Cortex of kidney (tissue), 1 donor: ENCODE results near the gene FNBP1.

Experiments
- DNase-seq: peaks from one replicate; lab custom pipeline; 2025; lab: John Stamatoyannopoulos, UW

Gene FNBP1

DNA sequence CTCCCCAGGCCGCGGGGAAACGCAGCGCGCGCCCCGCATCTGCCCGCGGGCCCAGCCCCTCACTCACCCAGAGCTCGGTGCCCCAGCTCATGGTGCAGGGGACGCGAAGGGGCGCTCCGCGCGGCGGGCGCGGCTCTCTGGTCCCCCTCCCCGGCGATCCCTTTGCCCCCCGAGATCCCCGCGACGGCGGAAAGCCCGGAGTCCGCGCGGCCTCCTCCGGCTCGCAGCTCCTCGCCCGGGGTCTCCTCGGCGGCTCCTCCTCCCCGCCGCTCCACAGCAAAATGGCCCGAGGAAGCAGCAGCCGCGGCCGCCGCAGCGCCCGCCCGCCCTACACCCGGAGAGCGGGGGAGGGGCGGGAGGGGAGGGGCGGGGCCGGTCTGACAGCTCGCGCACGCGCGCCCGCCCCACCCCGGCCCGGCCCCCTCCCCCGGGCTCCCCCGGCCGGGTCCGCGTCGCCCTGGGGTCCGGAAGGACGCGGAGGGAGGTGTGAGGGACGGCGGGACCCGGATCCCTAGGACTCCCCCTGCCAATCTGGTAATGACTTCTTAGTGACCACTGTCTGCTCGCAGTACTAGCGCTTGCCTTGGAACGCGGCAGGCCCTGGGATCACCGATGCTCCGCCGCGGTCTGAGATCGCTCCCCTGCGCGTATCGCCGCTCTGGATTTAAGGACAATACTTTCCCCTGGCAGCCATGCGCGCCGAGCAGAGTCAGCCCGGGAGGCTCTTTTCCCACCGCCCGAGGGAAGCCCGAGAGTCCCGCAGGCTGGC is at the start of gene FNBP1:
Gene FNBP1, minus strand, starts transcription at position 305 of the 769 bp plus-strand sequence. Its CDS starts 214 bp downstream, at position 91.
- DNase-seq, result no peak

DNA sequence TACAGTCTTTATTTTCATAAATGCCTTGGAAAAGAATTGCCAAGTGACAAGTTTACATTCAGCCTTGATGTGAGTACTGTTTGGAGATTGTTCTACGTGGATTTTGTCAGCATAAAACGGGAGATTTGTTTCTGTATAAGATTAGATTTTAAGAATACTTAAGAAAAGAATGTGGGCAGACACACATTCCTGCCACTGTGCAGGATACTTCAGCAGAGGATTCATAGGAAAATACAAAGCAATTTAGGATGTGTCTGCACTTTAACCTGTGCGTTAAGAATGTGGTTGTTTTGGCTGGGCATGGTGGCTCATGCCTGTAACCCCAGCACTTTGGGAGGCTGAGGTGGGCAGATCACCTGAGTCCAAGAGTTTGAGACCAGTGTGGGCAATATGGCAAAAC is 47.9 kb upstream of the FNBP1 start:
- no peak for DNase-seq

GRCh38 chr9:130089141-130089540 is 46.2 kb upstream of the FNBP1 start:
- no peak for DNase-seq

DNA sequence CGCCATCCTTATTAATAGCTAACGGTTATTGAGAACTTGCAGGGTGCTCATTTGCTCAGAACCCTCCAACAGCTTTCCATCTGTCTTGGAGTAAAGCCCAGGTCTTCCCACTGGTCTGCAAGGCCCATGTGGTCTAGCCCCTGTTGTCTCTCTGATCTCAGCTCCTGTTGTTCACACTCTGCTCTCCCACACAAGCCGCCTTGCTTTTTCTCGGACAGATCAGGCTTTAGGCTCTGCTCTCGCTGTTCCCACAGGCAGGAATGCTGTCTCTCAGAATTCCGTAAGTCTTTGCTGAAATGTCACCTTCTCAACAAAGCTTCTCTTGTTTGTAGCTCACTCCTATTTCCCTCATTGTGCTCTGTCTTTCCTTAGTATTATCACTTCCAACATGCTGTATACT is 45.1 kb upstream of the FNBP1 start:
- DNase-seq, result no peak

DNA sequence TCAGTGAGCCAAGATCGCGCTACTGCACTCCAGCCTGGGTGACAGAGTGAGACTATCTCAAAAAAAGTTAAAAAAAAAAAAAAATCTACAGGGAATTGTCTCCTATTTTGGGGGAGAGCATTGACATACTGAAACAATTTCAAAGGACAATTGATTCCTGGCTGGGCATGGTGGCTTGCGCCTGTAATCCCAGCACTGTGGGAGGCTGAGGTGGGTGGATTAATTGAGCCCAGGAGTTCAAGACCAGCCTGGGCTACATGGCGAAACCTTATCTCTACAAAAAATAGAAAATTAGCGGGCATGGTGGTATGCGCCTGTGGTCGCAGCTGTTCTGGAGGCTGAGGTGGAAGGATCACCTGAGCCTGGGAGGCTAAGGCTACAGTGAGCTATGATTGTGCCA is 41.3 kb upstream of the FNBP1 start:
- DNase-seq, result no peak

GRCh38 chr9:130078547-130078946 is 35.6 kb upstream of the FNBP1 start:
- DNase-seq, result no peak

- DNase-seq, result no peak
Observed at GRCh38 chr9:130073373-130073772, 30.4 kb upstream of the FNBP1 start.

GRCh38 chr9:130072515-130073235 is 29.7 kb upstream of the FNBP1 start:
- DNase-seq, result no peak

DNA sequence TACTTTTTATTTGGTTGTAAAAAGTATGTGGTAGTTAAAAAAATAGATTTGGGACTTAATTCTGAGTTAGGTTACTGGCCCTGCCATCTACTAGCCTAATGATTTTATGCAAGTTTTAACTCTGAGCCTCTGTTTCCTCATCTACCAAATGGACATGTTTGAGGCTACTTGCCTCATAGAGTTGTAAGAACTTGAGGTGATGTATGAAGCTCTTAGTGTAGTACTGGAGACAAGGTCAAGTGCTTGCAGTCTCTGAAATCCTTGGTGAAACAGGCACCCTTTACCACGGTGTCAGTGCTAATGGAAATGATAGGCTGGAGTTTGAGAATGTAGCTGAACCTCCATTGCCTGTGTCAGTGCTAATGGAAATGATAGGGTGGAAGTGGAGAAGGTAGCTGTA is 26.1 kb upstream of the FNBP1 start:
- DNase-seq, result no peak

- DNase-seq, result no peak
Observed at GRCh38 chr9:130064621-130065020, 21.6 kb upstream of the FNBP1 start.

DNA sequence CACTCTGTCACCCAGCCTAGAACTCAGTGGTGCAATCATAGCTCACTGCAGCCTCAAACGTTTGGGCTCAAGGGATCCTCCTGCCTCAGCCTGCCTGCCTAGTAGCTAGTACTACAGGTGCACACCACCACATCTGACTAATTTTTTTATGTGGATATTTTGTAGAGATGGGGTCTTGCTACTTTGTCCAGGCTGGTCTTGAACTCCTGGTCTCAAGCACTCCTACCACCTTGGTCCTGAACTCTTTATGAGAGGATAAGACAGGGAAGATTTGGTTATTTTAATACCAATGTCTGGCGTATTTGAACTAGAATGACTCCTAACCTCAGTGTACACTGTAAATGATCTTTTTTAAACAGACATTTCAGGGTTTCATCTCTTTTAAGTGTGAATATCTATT is 19.8 kb upstream of the FNBP1 start:
- DNase-seq, result no peak

- no peak for DNase-seq
Observed at GRCh38 chr9:130060296-130060695, 17.3 kb upstream of the FNBP1 start.

DNA sequence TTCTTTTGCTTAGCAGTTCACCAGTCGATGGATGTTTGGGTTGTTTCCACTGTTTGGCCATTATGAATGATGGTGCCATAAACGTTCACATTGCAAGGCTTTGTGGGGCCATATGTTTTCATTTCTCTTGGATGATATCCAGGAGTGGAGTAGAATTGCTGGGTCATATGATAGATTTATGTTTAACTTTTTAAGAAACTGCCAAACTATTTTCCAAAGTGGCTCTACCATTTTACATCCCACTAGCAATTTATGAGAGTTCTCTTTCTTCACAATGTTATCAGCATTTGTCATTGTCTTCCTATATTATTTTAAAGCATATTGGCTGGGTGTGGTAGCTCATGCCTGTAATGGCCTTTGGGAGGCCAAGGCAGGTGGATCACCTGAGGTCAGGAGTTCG is 15.9 kb upstream of the FNBP1 start:
- no peak for DNase-seq

DNA sequence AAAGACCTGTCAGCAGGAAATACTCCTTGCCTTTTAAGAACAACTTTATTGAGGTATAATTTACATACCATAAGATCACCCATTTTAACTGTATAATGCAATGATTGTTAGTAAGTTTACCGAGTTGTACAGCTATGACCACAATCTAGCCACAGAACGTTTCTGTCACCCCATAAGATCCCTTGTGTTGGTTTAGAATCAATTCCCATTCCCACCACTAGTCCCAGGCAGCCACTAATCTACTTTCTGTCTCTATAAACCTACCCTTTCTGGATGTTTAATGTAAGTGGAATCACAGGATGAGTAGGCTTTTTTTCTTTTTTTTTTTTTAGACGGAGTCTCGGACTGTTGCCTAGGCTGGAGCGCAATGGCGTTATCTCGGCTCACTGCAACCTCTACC is 15.2 kb upstream of the FNBP1 start:
- no peak for DNase-seq

DNA sequence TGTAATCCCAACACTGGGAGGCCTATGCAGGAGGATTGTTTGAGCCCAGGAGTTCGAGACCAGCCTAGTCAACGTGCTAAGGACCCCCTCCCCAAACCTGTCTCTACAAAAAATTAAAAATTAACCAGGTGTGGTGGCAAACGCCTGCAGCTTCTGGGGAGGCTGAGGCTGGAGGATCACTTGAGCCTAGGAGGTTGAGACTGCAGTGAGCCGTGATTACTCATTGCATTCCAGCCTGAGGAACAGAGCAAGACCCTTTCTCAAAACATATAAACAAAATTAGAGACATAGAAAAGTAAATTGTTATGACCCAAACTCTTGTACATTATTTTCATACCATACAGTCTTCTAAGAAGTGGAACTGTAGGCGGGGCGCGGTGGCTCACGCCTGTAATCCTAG is 11.8 kb upstream of the FNBP1 start:
- DNase-seq, result no peak

DNA sequence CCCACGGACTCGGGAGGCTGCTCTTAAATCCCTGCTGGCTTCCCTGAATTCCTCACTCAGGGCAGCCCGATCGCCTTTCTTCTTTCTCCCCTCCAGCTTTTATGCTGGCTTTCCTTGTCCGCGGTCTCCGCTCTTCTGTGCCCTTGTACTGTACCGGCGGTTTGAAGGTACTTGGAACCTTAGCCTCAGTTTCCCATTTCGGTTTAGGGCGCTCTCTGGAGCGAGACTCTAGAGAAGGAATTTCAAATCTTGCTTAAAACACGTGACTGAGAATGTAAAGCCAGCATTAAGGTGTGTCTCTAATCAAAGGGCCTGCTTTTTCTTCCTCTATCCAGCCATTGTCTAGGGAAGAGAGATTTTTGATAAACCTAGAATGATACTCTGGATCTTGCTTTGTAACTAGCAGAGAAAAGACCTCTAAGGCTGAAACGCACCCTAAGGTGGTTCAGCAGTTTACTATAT is 11.4 kb upstream of the FNBP1 start:
- DNase-seq, result no peak

- peak; percentile 38 for DNase-seq
Observed at GRCh38 chr9:130053504-130054324, 10.7 kb upstream of the FNBP1 start, which contains the start of gene GPR107. Gene GPR107, plus strand, starts transcription at chr9:130053906. Its CDS starts 27 bp downstream, at chr9:130053933.

DNA sequence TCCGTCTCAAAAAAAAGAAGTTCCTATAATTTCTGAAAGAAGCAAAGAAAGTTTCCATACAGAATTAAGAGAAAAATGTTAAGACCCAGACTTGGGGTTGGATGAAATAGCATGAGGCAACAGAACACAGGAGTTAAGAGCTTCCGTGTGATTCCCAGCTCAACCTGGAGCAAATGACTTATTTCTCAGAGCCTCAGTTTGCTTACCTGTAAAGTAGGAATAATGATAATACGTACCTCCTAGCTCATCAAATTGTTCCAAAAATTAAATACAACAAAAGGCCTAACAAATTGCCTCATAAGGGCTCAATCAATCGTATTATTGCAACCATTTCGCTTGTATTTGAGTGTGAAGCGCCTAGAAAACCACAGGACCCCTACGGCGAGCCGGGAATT is 10.1 kb upstream of the FNBP1 start:
- no peak for DNase-seq

DNA sequence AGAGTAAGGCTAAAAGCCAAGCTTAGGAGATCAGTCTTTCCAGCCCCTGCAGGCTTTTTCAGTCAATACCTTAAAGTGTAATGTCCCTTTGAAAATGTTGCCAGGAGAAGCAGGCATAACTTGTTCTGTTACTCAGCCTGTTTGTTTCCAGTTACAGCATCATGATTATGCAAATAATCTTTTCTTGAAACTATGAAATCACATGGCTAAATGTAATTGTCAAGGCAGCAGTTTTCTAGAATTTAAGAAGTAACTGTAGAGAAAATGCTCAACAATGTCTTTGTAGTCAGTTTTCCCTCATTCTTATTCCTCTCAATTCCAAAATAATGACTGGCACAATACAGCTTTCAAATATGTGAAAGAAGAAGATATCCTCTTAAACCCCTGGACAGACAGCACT is 8.9 kb upstream of the FNBP1 start:
- DNase-seq, result no peak

DNA sequence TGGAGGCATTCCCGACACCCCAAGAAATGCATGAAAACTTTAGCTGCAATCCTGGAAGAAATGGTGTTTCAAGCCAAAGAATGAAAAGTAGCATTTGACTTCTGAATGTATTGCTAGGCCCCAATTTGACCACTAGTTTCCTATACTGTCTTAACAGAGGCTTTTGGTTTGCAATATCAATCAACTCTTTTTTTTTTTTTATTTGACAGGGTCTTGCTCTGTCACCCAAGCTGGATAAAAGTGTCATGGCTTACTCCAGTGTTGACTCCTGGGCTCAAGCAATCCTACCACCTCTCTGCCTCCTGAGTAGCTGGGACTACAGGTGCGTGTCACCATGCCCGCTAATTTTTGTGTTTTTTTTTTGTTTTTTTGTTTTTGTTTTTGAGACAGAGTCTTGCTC is 7.5 kb upstream of the FNBP1 start:
- no peak for DNase-seq

- no peak for DNase-seq
Observed at GRCh38 chr9:130049431-130050210, 6.6 kb upstream of the FNBP1 start.
